Mesothelial cell of epicardium (in vitro differentiated cells): ENCODE data around the gene CTNNA1. TPM values are rescaled to one million over a fixed set of nuclear protein-coding genes. Genes with fewer than 3 reads are reported as not detected.

ENCODE experiments used
- total RNA-seq: library from RNA; stranded (reverse); gene quantifications from 3 replicates; pipeline ENCODE4 v1.2.1, GENCODE V29; 2021

The CTNNA1 gene
- total RNA-seq, 1 donor from 2014 or later, result 427 TPM

Other genes starting within 250 kb of the CTNNA1 start
- gene ETF1, start 210.2 kb upstream of the CTNNA1 start, total RNA-seq, result 76.6 to 77.7 TPM (median 77.6 TPM) in 3 replicates
- 157 to 165 TPM (median 160 TPM) in 3 replicates for gene HSPA9, start 178.0 kb upstream of the CTNNA1 start, total RNA-seq
- gene LRRTM2, start 121.9 kb downstream of the CTNNA1 start, total RNA-seq, result 0.09 to 0.18 TPM (median 0.13 TPM) in 3 replicates